GM19452 (cell line): Measurements from ENCODE around the gene C10orf67.
"Not testable (repeated sequence)": the region's sequence is repeated elsewhere in the genome, so short reads cannot be mapped to it uniquely, and the experiment has no call there.

Source experiments
- ATAC-seq: cut with Tn5 transposase; IDR thresholded peaks from one replicate; pipeline ENCODE4 v1.9.1; 2021; ENCODE audit not compliant: unreplicated experiment

Gene C10orf67

GRCh38 chr10:23326544-23327307, 17.9 kb downstream of the C10orf67 start:
- ATAC-seq, result no peak

GRCh38 chr10:23325132-23325531, 19.5 kb downstream of the C10orf67 start:
- ATAC-seq, result no peak

DNA sequence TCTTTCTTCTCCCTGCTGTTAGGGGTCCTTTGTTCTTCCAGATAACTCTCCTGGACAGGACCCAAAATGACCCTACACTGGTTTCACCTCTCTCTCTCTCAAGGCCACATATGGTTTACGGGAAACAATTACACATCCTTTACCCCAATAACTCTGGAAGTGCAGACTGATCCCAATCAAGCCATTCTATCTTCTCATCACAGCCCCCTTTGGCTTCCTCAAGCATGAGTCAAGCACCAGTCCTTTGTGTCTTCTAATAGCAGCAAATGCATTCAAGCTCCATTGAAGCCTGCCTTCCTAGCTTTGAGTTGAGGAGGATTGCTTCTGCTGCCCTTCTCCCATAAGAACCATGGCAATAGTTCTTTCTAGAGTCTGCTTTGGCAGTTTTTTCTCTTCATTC, 20.2 kb downstream of the C10orf67 start:
- no peak for ATAC-seq

DNA sequence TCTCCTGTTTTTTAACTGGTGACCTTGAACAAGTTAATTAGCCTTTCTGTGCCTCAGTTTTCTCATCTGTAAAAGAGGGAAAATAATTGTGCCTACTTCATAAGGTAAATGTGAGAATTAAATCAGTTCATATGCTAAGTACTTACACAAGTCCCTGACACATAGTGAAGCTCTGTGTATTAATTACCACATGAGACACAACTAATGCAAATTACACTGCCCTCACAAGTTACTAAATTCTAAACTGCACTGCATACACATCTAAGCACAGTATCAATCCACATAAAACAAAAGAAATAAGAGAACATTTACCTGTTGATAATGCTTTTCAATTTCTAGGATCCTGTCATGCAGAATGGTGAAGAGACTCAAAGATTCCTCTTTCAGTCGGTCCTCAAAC, 22.5 kb downstream of the C10orf67 start:
- ATAC-seq, result no peak

- ATAC-seq, result no peak
Observed at GRCh38 chr10:23319835-23320234, 24.8 kb downstream of the C10orf67 start.

DNA sequence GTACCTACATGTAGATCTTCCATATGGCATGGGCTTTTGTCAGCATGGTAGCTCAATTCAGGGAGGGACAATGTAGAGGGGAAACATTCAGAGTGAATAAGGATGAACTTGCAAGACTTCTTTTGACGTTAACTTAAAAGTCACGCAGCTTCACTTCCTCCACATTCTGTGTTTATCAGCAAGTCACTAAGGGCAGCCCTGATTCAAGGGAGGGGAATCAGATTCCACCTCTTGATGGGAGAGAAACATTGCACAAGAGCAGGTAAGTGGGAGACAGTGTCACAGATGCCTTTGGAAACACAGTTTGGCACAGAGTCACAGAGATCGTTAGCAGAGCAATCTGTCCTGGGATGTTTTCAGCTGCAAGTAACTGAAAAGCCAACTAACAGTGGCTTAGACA, 26.2 kb downstream of the C10orf67 start:
- ATAC-seq, result no peak

- ATAC-seq, result no peak
Observed at GRCh38 chr10:23317416-23317815, 27.2 kb downstream of the C10orf67 start.

- ATAC-seq, result no peak
Observed at GRCh38 chr10:23316406-23316805, 28.2 kb downstream of the C10orf67 start.

DNA sequence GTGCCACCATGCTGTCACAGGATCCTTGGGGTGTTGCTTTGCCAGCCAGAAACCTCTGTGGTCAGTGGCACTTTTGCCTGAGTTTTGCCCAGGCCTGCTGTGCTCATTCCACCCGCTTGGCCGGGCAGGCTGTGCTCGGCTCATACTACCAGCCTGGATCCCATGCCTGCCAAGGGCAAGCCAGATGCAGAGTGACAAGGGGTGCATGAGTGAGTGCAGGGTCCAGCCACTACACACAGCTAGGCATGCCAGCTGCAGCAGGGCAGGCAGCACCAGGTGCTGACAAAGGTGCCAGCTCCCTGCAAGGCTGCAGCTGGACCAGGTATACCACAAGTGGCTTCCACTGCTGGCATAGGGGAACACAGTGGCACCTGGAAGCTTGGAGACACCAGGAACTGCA, 28.6 kb downstream of the C10orf67 start:
- no peak for ATAC-seq

GRCh38 chr10:23314835-23315239, 29.8 kb downstream of the C10orf67 start:
- peak; percentile 58 for ATAC-seq

GRCh38 chr10:23311034-23311433, 33.6 kb downstream of the C10orf67 start:
- ATAC-seq, result no peak

- no peak for ATAC-seq
Observed at GRCh38 chr10:23310404-23310803, 34.2 kb downstream of the C10orf67 start.

GRCh38 chr10:23299961-23300360, 44.6 kb downstream of the C10orf67 start:
- not testable (repeated sequence) for ATAC-seq

GRCh38 chr10:23294638-23295247, 49.9 kb downstream of the C10orf67 start:
- no peak for ATAC-seq

DNA sequence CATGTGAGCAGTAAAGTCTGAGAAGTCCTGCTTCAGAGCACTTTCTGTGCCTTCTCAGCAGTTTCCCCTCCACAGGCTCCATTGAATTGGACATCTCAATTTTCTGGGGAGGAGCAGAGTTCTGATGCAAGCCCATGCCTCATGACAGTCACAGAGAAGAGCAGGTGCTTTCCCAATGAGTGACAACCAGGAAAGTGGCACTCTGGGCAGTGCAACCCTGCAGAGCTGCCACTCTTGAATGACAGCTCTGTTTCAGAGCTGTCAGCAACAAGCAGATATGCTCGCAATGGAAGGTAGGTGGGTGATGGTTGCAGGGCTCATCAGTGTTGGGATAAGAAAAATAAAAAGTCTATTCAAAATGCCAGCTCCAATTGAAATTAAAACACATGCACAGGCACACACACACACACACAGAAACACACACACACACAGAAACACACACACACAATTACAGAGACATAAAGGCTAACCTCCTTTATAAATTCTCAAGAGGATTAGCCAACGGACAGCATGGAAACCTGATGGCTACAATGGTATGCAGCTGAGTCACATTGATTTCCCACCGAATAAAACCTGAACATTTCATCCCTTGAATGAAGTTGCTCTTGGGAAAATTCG, 50.5 kb downstream of the C10orf67 start:
- ATAC-seq, result no peak

GRCh38 chr10:23293145-23293724, 51.4 kb downstream of the C10orf67 start:
- ATAC-seq, result peak; percentile 76

- no peak for ATAC-seq
Observed at GRCh38 chr10:23291551-23292334, 52.9 kb downstream of the C10orf67 start.

GRCh38 chr10:23284674-23285335, 59.8 kb downstream of the C10orf67 start:
- no peak for ATAC-seq

DNA sequence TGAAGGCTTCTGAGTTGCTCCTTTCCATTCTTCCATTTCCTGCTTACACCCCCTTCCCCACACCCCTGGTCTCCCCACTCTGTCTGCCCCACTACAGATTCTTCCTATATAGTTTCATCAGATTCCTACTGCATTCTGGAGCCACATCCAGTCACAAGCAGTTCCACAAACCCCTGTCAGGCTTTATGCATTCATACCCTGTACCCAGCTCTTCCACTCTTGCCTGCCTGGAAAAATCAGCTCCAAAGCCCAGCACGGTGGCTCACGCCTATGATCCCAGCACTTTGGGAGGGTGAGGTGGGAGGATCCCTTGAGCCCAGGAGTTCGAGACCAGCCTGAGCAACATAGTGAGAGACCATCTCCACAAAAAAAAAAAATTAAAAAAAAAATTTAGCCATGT, 60.4 kb downstream of the C10orf67 start:
- ATAC-seq, result no peak

DNA sequence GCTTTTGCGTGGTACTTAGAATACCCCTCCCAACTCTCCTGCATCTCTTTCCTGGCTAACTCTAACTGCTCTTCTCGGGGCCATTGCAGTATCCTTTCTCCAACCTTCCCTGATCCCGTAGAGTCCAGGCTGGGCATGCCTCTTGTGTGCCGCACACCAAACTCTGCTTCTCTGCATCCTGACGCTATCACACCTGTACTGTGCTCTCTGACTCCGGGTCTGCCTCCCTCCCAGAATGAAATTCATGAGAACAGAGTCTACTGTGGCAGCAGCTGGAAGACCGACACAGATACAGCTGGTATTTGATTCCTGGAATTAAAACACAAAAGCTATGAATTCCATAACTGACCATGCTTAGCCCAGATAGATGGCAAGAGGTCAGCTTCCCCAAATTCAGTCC, 60.9 kb downstream of the C10orf67 start:
- ATAC-seq, result no peak

- no peak for ATAC-seq
Observed at GRCh38 chr10:23281044-23281433, 63.6 kb downstream of the C10orf67 start.
